IMR-90 (cell line): ENCODE results near the gene SLAMF1. TPM values are rescaled to one million over a fixed set of nuclear protein-coding genes. Genes with fewer than 3 reads are reported as not detected.

Source experiments
- ATAC-seq: fragments of 200-7000 bp; cut with Tn5 transposase; 2 replicates; pipeline ENCODE4 v1.9.1; 2020; ENCODE audit warnings: low read depth, mild to moderate bottlenecking, moderate library complexity
- BruUV-seq: library from RNA; stranded (reverse); fragments of 400-500 nt; replicated peaks from 2 replicates; lab custom pipeline; 2021; lab: Mats Ljungman, UMichigan
- CTCF ChIA-PET: fragments of 300-600 bp; formaldehyde crosslinking; extraction: SDS; loops from one replicate; lab custom pipeline; 2021; ENCODE audit warnings: antibody characterized with exemption; lab: Yijun Ruan, JAX
- POLR2A ChIA-PET: fragments of 300-600 bp; sonication (Branson Sonifier 250); formaldehyde crosslinking; loops from one replicate; lab custom pipeline; 2022; ENCODE audit warnings: antibody characterized with exemption; ENCODE audit not compliant: unreplicated experiment; lab: Charles Lee
- DNase-seq: peaks from one replicate; pipeline ENCODE4 v3.0.0; 2013
- H2AFZ ChIP-seq: replicated peaks from 2 replicates; pipeline ENCODE3; 2013; ENCODE audit warnings: low read length, mild to moderate bottlenecking; ENCODE audit not compliant: poor library complexity
- H2AK5ac ChIP-seq: 2 replicates; pipeline ENCODE4 v1.6.1; 2013; ENCODE audit warnings: low read depth, low read length, inconsistent platforms
- H2AK9ac ChIP-seq: replicated peaks from 2 replicates; pipeline ENCODE3; 2013; ENCODE audit warnings: mild to moderate bottlenecking, low read depth, low read length, moderate library complexity; ENCODE audit not compliant: poor library complexity
- H2BK120ac ChIP-seq: 2 replicates; pipeline ENCODE4 v1.6.1; 2013; ENCODE audit warnings: low read depth, low read length, inconsistent platforms
- H2BK15ac ChIP-seq: 3 replicates; pipeline ENCODE4 v1.6.1; 2013; ENCODE audit warnings: low read depth, low read length, inconsistent platforms
- H2BK20ac ChIP-seq: 2 replicates; pipeline ENCODE4 v1.6.1; 2013; ENCODE audit warnings: low read depth, mild to moderate bottlenecking, inconsistent platforms, low read length, moderate library complexity
- H2BK5ac ChIP-seq: 2 replicates; pipeline ENCODE4 v1.6.1; 2013; ENCODE audit warnings: mild to moderate bottlenecking, low read depth, low read length, inconsistent platforms; ENCODE audit not compliant: poor library complexity, severe bottlenecking
- H3K14ac ChIP-seq: replicated peaks from 2 replicates; pipeline ENCODE4 v1.6.1; 2013; ENCODE audit warnings: low read depth, low read length, inconsistent platforms
- H3K18ac ChIP-seq: 2 replicates; pipeline ENCODE4 v1.6.1; 2013; ENCODE audit warnings: low read depth, low read length, control low read depth
- H3K23ac ChIP-seq: 2 replicates; pipeline ENCODE4 v1.6.1; 2013; ENCODE audit warnings: low read depth, low read length, inconsistent platforms
- H3K27ac ChIP-seq: 2 replicates; pipeline ENCODE4 v1.5.1; 2013; ENCODE audit warnings: mild to moderate bottlenecking, control low read depth, low read length; ENCODE audit not compliant: insufficient read depth
- H3K27me3 ChIP-seq: 2 replicates; pipeline ENCODE4 v1.6.1; 2013; ENCODE audit warnings: low read length; ENCODE audit not compliant: control insufficient read depth, insufficient read depth
- H3K36me3 ChIP-seq: 2 replicates; pipeline ENCODE4 v1.6.1; 2013; ENCODE audit warnings: low read length, mixed read lengths; ENCODE audit not compliant: control insufficient read depth, insufficient read depth
- H3K4ac ChIP-seq: 2 replicates; pipeline ENCODE4 v1.6.1; 2013; ENCODE audit warnings: low read depth, low read length, inconsistent platforms
- H3K4me1 ChIP-seq: 2 replicates; pipeline ENCODE4 v1.6.1; 2013; ENCODE audit warnings: low read length, mixed read lengths; ENCODE audit not compliant: control insufficient read depth, insufficient read depth
- H3K4me2 ChIP-seq: 2 replicates; pipeline ENCODE4 v1.6.1; 2013; ENCODE audit warnings: low read depth, mild to moderate bottlenecking, control low read depth, low read length, moderate library complexity
- H3K4me3 ChIP-seq: 2 replicates; pipeline ENCODE4 v1.5.1; 2013; ENCODE audit warnings: low read depth, mild to moderate bottlenecking, control low read depth, low read length, moderate library complexity; ENCODE audit not compliant: insufficient read depth
- H3K56ac ChIP-seq: 2 replicates; pipeline ENCODE4 v1.6.1; 2013; ENCODE audit warnings: low read length, inconsistent platforms; ENCODE audit not compliant: insufficient read depth; ENCODE audit errors: extremely low read depth
- H3K79me1 ChIP-seq, 2 experiments: 2 replicates each; pipeline ENCODE4 v1.6.1; 2013; ENCODE audit warnings: low read length in 2 of 2, inconsistent platforms in 1 of 2, low read depth in 1 of 2
- H3K9ac ChIP-seq: 2 replicates; pipeline ENCODE4 v1.6.1; 2013; ENCODE audit warnings: low read depth, low read length, control low read depth
- H3K9me1 ChIP-seq: 2 replicates; pipeline ENCODE4 v1.6.1; 2013; ENCODE audit warnings: low read length, inconsistent platforms; ENCODE audit not compliant: insufficient read depth
- H3K9me3 ChIP-seq: 2 replicates; pipeline ENCODE4 v1.6.1; 2013; ENCODE audit warnings: low read length; ENCODE audit not compliant: control insufficient read depth, insufficient read depth
- H4K20me1 ChIP-seq: 2 replicates; pipeline ENCODE4 v1.6.1; 2013; ENCODE audit warnings: low read length, inconsistent platforms; ENCODE audit not compliant: insufficient read depth
- H4K5ac ChIP-seq: 2 replicates; pipeline ENCODE4 v1.6.1; 2013; ENCODE audit warnings: mild to moderate bottlenecking, low read depth, low read length, control low read depth
- H4K8ac ChIP-seq, 2 experiments: 2 replicates each; pipeline ENCODE4 v1.6.1; 2013; ENCODE audit warnings: low read depth in 2 of 2, low read length in 2 of 2, control low read depth in 1 of 2, inconsistent platforms in 1 of 2
- H4K91ac ChIP-seq: 2 replicates; pipeline ENCODE4 v1.6.1; 2013; ENCODE audit warnings: low read depth, low read length, inconsistent platforms; ENCODE audit not compliant: insufficient read depth
- CTCF ChIP-seq: conservative IDR thresholded peaks from 2 replicates; pipeline ENCODE4 v1.5.1; 2012; ENCODE audit warnings: mild to moderate bottlenecking, low read depth, low read length, improper control_type of control experiment
- ELK1 ChIP-seq: fragments of 150-350 bp; IDR thresholded peaks from 2 replicates; pipeline ENCODE4 v1.6.1; 2016; ENCODE audit warnings: low read depth, mild to moderate bottlenecking, low read length, moderate library complexity, borderline replicate concordance
- FOS ChIP-seq: fragments of 150-350 bp; IDR thresholded peaks from 2 replicates; pipeline ENCODE4 v1.6.1; 2016; ENCODE audit warnings: low read depth, low read length
- NFE2L2 ChIP-seq: fragments of 150-350 bp; IDR thresholded peaks from 2 replicates; pipeline ENCODE4 v1.6.1; 2016; ENCODE audit warnings: low read depth, mild to moderate bottlenecking, low read length
- RAD21 ChIP-seq: IDR thresholded peaks from 2 replicates; pipeline ENCODE4 v1.6.1; 2012; ENCODE audit warnings: low read length, improper control_type of control experiment
- RCOR1 ChIP-seq: IDR thresholded peaks from 2 replicates; pipeline ENCODE4 v1.6.1; 2012; ENCODE audit warnings: mild to moderate bottlenecking, low read length, improper control_type of control experiment; ENCODE audit not compliant: insufficient replicate concordance
- RFX5 ChIP-seq: IDR thresholded peaks from 2 replicates; pipeline ENCODE4 v1.8.0; 2012; ENCODE audit warnings: low read depth, mild to moderate bottlenecking, low read length, moderate library complexity
- WGBS, 2 experiments: methylation state at CpG; one replicate each; pipeline versions ENCODE4 v1.1.5 to v1.1.7; 2013; ENCODE audit warnings: missing lambda C conversion rate in 2 of 2; ENCODE audit not compliant: insufficient read length in 1 of 2; ENCODE audit errors: extremely low coverage in 2 of 2; 5-methylcytosine and 5-hydroxymethylcytosine counted together
- dilution Hi-C: fragments of 300-500 bp; cut with HindIII; formaldehyde crosslinking; loops from one replicate; pipeline ENCODE4 v1.14.3; 2018; ENCODE audit warnings: low sequenced_read_pairs; ENCODE audit not compliant: unreplicated experiment
- in situ Hi-C: fragments of 300-500 bp; cut with MboI; formaldehyde crosslinking; loops from 3 replicates; pipeline ENCODE4 v1.14.3; 2019; ENCODE audit warnings: low sequenced_read_pairs, inconsistent platforms, mixed read lengths
- intact Hi-C: fragments of 100-400 bp; cut with micrococcal nuclease; formaldehyde crosslinking; loops from 2 replicates; pipeline ENCODE4 v1.10.0; 2022
- polyA plus RNA-seq, 3 experiments: library from polyadenylated mRNA; depleted of rRNA; stranded (reverse); fragments of >200 nt; gene quantifications; 2 replicates each; pipeline ENCODE4 v1.2.3, GENCODE V29; 2012; ENCODE audit warnings: low replicate concordance in 1 of 3
- total RNA-seq: library from RNA; depleted of rRNA; stranded (reverse); fragments of >200 nt; gene quantifications from 2 replicates; pipeline ENCODE4 v1.2.3, GENCODE V29; 2012

The SLAMF1 gene
- total and polyA plus RNA-seq, 2 of the 4 experiments (the other 2 are of a cell fraction) = not detected

- ChIA-PET POLR2A (no interaction called here), CTCF (no interaction called here)
- no peak overlapping the region for H2BK5ac ChIP-seq
- no peak overlapping the region for H2BK120ac ChIP-seq
- H3K4ac ChIP-seq = no peak overlapping the region
- no peak overlapping the region for H4K91ac ChIP-seq
- no peak overlapping the region for H3K27ac ChIP-seq
- in situ Hi-C loops = no loop called here
- DNase-seq (no peak), ATAC-seq (no peak)
- H3K9me3 ChIP-seq = no peaks in the 10 kb centered on the region
- H2AFZ ChIP-seq = no peak overlapping the region
- no peaks in the 10 kb centered on the region for H3K79me1 ChIP-seq
- dilution Hi-C loops = no loop called here
- no peak overlapping the region for H2BK15ac ChIP-seq
- no peaks in the 10 kb centered on the region for H3K36me3 ChIP-seq
- no peak overlapping the region for H2BK20ac ChIP-seq
- no peak overlapping the region for H2AK9ac ChIP-seq
- H4K5ac ChIP-seq = no peak overlapping the region
- H4K8ac ChIP-seq = no peak overlapping the region
- H3K9me1 ChIP-seq = no peaks in the 10 kb centered on the region
- no peaks in the 10 kb centered on the region for H4K20me1 ChIP-seq
- no peak overlapping the region for H3K18ac ChIP-seq
- BruUV-seq = no TSS peak
- TF ChIP-seq RFX5 = no peak
- no peak for TF ChIP-seq RCOR1
- TF ChIP-seq ELK1 = no peak
- TF ChIP-seq NFE2L2 = no peak
- TF ChIP-seq FOS = no peak
- no peak for TF ChIP-seq RAD21
- TF ChIP-seq CTCF = no peak
- no peaks in the 10 kb centered on the region for H3K27me3 ChIP-seq
- H3K4me1 ChIP-seq = no peaks in the 10 kb centered on the region
- H2AK5ac ChIP-seq = no peak overlapping the region
- H3K23ac ChIP-seq = no peak overlapping the region
- WGBS, 2 experiments = no CpG with 5 or more reads among the region's 2 CpGs
- intact Hi-C loops = no loop called here
- no peak overlapping the region for H3K9ac ChIP-seq
- H3K56ac ChIP-seq = no peak overlapping the region
- H3K14ac ChIP-seq = no peak overlapping the region
- no peak overlapping the region for H3K4me3 ChIP-seq
- no peak overlapping the region for H3K4me2 ChIP-seq
These were observed 70.0 kb downstream of the SLAMF1 start for GRCh38 chr1:160576884-160577283.
